Neural crest cell (in vitro differentiated cells): ENCODE measurements around the gene AIPL1. TPM values are rescaled to one million over a fixed set of nuclear protein-coding genes. Genes with fewer than 3 reads are reported as not detected.

Experiments used
- DNase-seq: peaks from one replicate; pipeline ENCODE4 v3.0.0; 2021; ENCODE audit warnings: low read depth, mixed read lengths, low spot score
- H3K27ac Mint-ChIP-seq: one replicate; pipeline ENCODE4 v1.8.0; 2021; ENCODE audit warnings: mild to moderate bottlenecking, mixed read lengths; ENCODE audit not compliant: unreplicated experiment
- H3K27me3 Mint-ChIP-seq: 2 replicates; pipeline ENCODE4 v1.8.0; 2021; ENCODE audit warnings: low read depth, mild to moderate bottlenecking, mixed read lengths
- H3K36me3 Mint-ChIP-seq: 2 replicates; pipeline ENCODE4 v1.8.0; 2021; ENCODE audit warnings: low read depth, mild to moderate bottlenecking, mixed read lengths
- H3K4me1 Mint-ChIP-seq: 2 replicates; pipeline ENCODE4 v1.8.0; 2021; ENCODE audit warnings: mixed read lengths
- H3K4me3 Mint-ChIP-seq: one replicate; pipeline ENCODE4 v1.8.0; 2021; ENCODE audit warnings: mild to moderate bottlenecking, mixed read lengths
- H3K9me3 Mint-ChIP-seq: 2 replicates; pipeline ENCODE4 v1.8.0; 2021; ENCODE audit warnings: mixed read lengths
- CTCF ChIP-seq: fragments of 200-600 bp; sonication (generic); conservative IDR thresholded peaks from 2 replicates; pipeline ENCODE4 v1.5.0; 2021; ENCODE audit warnings: antibody characterized with exemption, mild to moderate bottlenecking
- total RNA-seq: library from RNA; stranded (reverse); gene quantifications from 2 replicates; pipeline ENCODE4 v1.2.1, GENCODE V29; 2021

AIPL1 gene
- total RNA-seq, 1 donor from 2014 or later: not detected

- peaks cover 4% of the 10 kb centered on the region for H3K9me3 Mint-ChIP-seq
- no peaks in the 10 kb centered on the region for H3K27me3 Mint-ChIP-seq
- no peak overlapping the region for H3K4me3 Mint-ChIP-seq
- DNase-seq: no peak
- H3K4me1 Mint-ChIP-seq: peaks cover 10% of the 10 kb centered on the region
- peaks cover 7% of the 10 kb centered on the region for H3K36me3 Mint-ChIP-seq
- no peak for TF ChIP-seq CTCF
- no peak overlapping the region for H3K27ac Mint-ChIP-seq
Measured at GRCh38 chr17:6470751-6471521, 36.0 kb upstream of the AIPL1 start.

GRCh38 chr17:6470146-6470718, 35.3 kb upstream of the AIPL1 start:
- Mint-ChIP-seq H3K4me3 (no peak overlapping the region), H3K36me3 (peaks cover 7% of the 10 kb centered on the region), H3K27ac (no peak overlapping the region), H3K9me3 (peaks cover 4% of the 10 kb centered on the region), H3K27me3 (no peaks in the 10 kb centered on the region), H3K4me1 (peaks cover 10% of the 10 kb centered on the region)
- DNase-seq: no peak
- no peak for TF ChIP-seq CTCF

GRCh38 chr17:6468051-6468790, 33.3 kb upstream of the AIPL1 start:
- no peak for DNase-seq

GRCh38 chr17:6467567-6467966, 32.6 kb upstream of the AIPL1 start:
- DNase-seq: no peak

More at GRCh38 chr17:6468051-6468790, 33.3 kb upstream of the AIPL1 start:
- Mint-ChIP-seq H3K9me3 (peaks cover 4% of the 10 kb centered on the region), H3K4me1 (peaks cover 8% of the 10 kb centered on the region), H3K4me3 (no peak overlapping the region), H3K27ac (no peak overlapping the region), H3K27me3 (no peaks in the 10 kb centered on the region), H3K36me3 (peaks cover 7% of the 10 kb centered on the region)
- TF ChIP-seq CTCF: no peak

More at GRCh38 chr17:6467567-6467966, 32.6 kb upstream of the AIPL1 start:
- Mint-ChIP-seq H3K27me3 (no peaks in the 10 kb centered on the region), H3K27ac (no peak overlapping the region), H3K9me3 (peaks cover 4% of the 10 kb centered on the region), H3K36me3 (peaks cover 7% of the 10 kb centered on the region), H3K4me1 (peaks cover 6% of the 10 kb centered on the region), H3K4me3 (no peak overlapping the region)
- no peak for TF ChIP-seq CTCF
